K562 (cell line): ENCODE results near the gene TPK1. TPM values are rescaled to one million over a fixed set of nuclear protein-coding genes. Genes with fewer than 3 reads are reported as not detected.
A peak's percentile ranks its signal among the peaks of the same experiment; 100 is the strongest.

ENCODE experiments used
- ADNP ChIP-seq: fragments of 200-800 bp; sonication (Bioruptor generic); IDR thresholded peaks from 2 replicates; pipeline ENCODE4 v1.6.1; 2016; ENCODE audit warnings: missing genetic modification characterization, missing compliant biosample characterization
- BCLAF1 ChIP-seq, 2 experiments: fragments of 450-650 bp in 1 of 2; IDR thresholded peaks; 2 replicates each; pipeline ENCODE4 v1.6.1; 2011 to 2017; ENCODE audit warnings: low read depth in 2 of 2, antibody characterized with exemption in 1 of 2, borderline replicate concordance in 1 of 2, low read length in 1 of 2, mild to moderate bottlenecking in 1 of 2, mixed read lengths in 1 of 2; ENCODE audit not compliant: control insufficient read depth in 1 of 2
- CREB3L1 ChIP-seq: fragments of 450-650 bp; IDR thresholded peaks from 2 replicates; pipeline ENCODE4 v1.6.1; 2014; ENCODE audit warnings: low read depth, mild to moderate bottlenecking, moderate library complexity, borderline replicate concordance
- KDM1A ChIP-seq, 2 experiments: fragments of 450-650 bp; IDR thresholded peaks; 2 replicates each; pipeline ENCODE4 v1.6.1; 2016; ENCODE audit warnings: mild to moderate bottlenecking in 2 of 2
- PML ChIP-seq: IDR thresholded peaks from 2 replicates; pipeline ENCODE4 v1.6.1; 2012; ENCODE audit warnings: low read length, inconsistent platforms
- RNF2 ChIP-seq: sonication (generic); IDR thresholded peaks from 2 replicates; pipeline ENCODE4 v1.6.1; 2016
- SMAD4 ChIP-seq: fragments of 250-450 bp; sonication (Bioruptor Pico); conservative IDR thresholded peaks from 2 replicates; pipeline ENCODE4 v1.8.0; 2021; ENCODE audit warnings: inconsistent platforms, mild to moderate bottlenecking, moderate library complexity
- polyA plus RNA-seq, 8 experiments: library from polyadenylated mRNA; depleted of rRNA in 4 of 8; stranded (reverse) in 5 of 8; unstranded in 3 of 8; fragments of >200 nt; fragmentation: Nextera tagmentation in 2 of 8; fragmentation: Illumina TruSeq in 1 of 8; extraction: Ambion mirVana in 2 of 8; extraction: Trizol in 1 of 8; gene quantifications; 2 replicates each; pipeline versions ENCODE4 v1.2.1 to v1.2.3, GENCODE V29; 2011 to 2014; ENCODE audit warnings: inconsistent platforms in 1 of 8, missing spikeins in 1 of 8
- total RNA-seq, 7 experiments: library from RNA; depleted of rRNA in 6 of 7; stranded (reverse); fragments of >200 nt in 6 of 7; fragmentation: Illumina TruSeq in 2 of 7; extraction: Trizol in 2 of 7; gene quantifications; 2 replicates each; pipeline versions ENCODE4 v1.2.1 to v1.2.3, GENCODE V29; 2011 to 2021; ENCODE audit warnings: low replicate concordance in 1 of 7

TPK1 gene
- total and polyA plus RNA-seq, 9 of the 15 experiments (the other 6 are each of a cell fraction or from before 2014, with no cell fraction given): 5.1 to 16.2 (median 9.2) TPM

- TF ChIP-seq CREB3L1 (no peak), ADNP (tag) (no peak), KDM1A (IDR thresholded peaks at IDR 0.05) (peak; percentile 59 to 64), RNF2 (0 out of 2 replicates have a peak, but pooled peaks have one; percentile 18), PML (no peak), SMAD4 (CRISPR knock-in tag) (no peak), BCLAF1 (IDR thresholded peaks at IDR 0.05; ENCODE audit: borderline replicate concordance in 1 of 2, control insufficient read depth in 1 of 2, low read depth in 2 of 2, low read length in 1 of 2) (no peak)
Observed at GRCh38 chr7:144830024-144830785, 5.6 kb downstream of the TPK1 start (continued).
